HEK293T (cell line): ENCODE measurements around the gene NDUFS6.

ENCODE experiments used
- ARNT ChIP-seq: fragments of 450-650 bp; IDR thresholded peaks from 2 replicates; pipeline ENCODE4 v1.6.1; 2017; ENCODE audit warnings: mild to moderate bottlenecking
- BHLHE40 ChIP-seq: fragments of 450-650 bp; IDR thresholded peaks from 2 replicates; pipeline ENCODE4 v1.6.1; 2016; ENCODE audit warnings: mild to moderate bottlenecking, moderate library complexity, borderline replicate concordance
- CTBP1 ChIP-seq: fragments of 450-650 bp; IDR thresholded peaks from 2 replicates; pipeline ENCODE4 v1.6.1; 2016; ENCODE audit warnings: borderline replicate concordance
- ELF4 ChIP-seq: fragments of 450-650 bp; IDR thresholded peaks from 2 replicates; pipeline ENCODE4 v1.6.1; 2017; ENCODE audit warnings: antibody characterized with exemption
- FOXK2 ChIP-seq: fragments of 450-650 bp; IDR thresholded peaks from 2 replicates; pipeline ENCODE4 v1.6.1; 2016; ENCODE audit warnings: mild to moderate bottlenecking
- FOXM1 ChIP-seq: fragments of 450-650 bp; IDR thresholded peaks from 2 replicates; pipeline ENCODE4 v1.6.1; 2017; ENCODE audit warnings: mild to moderate bottlenecking, borderline replicate concordance
- HDGF ChIP-seq: fragments of 450-650 bp; IDR thresholded peaks from 2 replicates; pipeline ENCODE4 v1.6.1; 2017; ENCODE audit warnings: antibody characterized with exemption, borderline replicate concordance
- L3MBTL2 ChIP-seq: fragments of 450-650 bp; conservative IDR thresholded peaks from 2 replicates; pipeline ENCODE4 v1.6.1; 2016; ENCODE audit warnings: mild to moderate bottlenecking
- PKNOX1 ChIP-seq: fragments of 450-650 bp; IDR thresholded peaks from 2 replicates; pipeline ENCODE4 v1.6.1; 2016
- SP1 ChIP-seq: fragments of 450-650 bp; IDR thresholded peaks from 2 replicates; pipeline ENCODE4 v1.6.1; 2017
- SUZ12 ChIP-seq: fragments of 450-650 bp; IDR thresholded peaks from 2 replicates; pipeline ENCODE4 v1.6.1; 2016; ENCODE audit warnings: mild to moderate bottlenecking
- TARDBP ChIP-seq: fragments of 450-650 bp; IDR thresholded peaks from 2 replicates; pipeline ENCODE4 v1.6.1; 2016
- ZNF384 ChIP-seq: fragments of 450-650 bp; IDR thresholded peaks from 2 replicates; pipeline ENCODE4 v1.6.1; 2016

DNA sequence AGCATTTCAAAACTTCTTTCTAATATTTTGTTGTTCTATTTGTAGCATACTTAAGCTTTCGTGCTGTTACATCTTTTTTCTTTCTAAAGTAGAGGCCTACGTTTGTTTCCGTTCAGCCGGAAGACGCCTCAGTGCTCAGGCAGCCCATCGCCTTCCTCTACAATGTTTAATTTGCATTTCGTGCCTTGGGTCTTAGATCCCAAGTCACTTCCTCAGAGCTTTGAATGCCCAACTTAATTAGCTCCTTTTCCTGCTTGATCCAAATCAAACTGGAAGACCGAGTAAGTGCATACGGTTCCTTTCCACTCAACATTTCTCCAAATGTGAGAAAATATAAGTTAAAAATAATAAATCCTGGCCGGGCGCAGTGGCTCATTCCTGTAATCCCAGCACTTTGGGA lies 44.7 kb upstream of the NDUFS6 start:
- TF ChIP-seq ELF4 (no peak), FOXM1 (no peak), HDGF (no peak), BHLHE40 (no peak), L3MBTL2 (no peak), FOXK2 (no peak), TARDBP (no peak), CTBP1 (no peak), ZNF384 (no peak), ARNT (no peak), PKNOX1 (no peak), SP1 (no peak), SUZ12 (no peak)
